PFSK-1 (cell line): Measurements from ENCODE around the gene ANKRD52.

Source experiments
- POLR2AphosphoS5 ChIP-seq: IDR thresholded peaks from 2 replicates; pipeline ENCODE4 v1.6.1; 2012; ENCODE audit warnings: low read depth, mild to moderate bottlenecking, control low read depth, low read length, moderate library complexity
- SIN3A ChIP-seq: IDR thresholded peaks from 2 replicates; pipeline ENCODE4 v1.6.1; 2012; ENCODE audit warnings: mild to moderate bottlenecking, low read length, moderate library complexity, borderline replicate concordance; ENCODE audit not compliant: insufficient read depth
- TAF1 ChIP-seq: IDR thresholded peaks from 2 replicates; pipeline ENCODE4 v1.6.1; 2012; ENCODE audit warnings: low read length, control low read depth, borderline replicate concordance; ENCODE audit not compliant: insufficient read depth
- TF ChIP-seq, protein P1 (sequence below), 2 experiments: IDR thresholded peaks; 2 replicates each; pipeline versions ENCODE4 v1.6.1 to v1.8.0; 2011 to 2012; ENCODE audit warnings: low read depth in 2 of 2, low read length in 2 of 2, control low read depth in 1 of 2, inconsistent platforms in 1 of 2, mild to moderate bottlenecking in 1 of 2, moderate library complexity in 1 of 2; ENCODE audit not compliant: insufficient read depth in 1 of 2

DNA sequence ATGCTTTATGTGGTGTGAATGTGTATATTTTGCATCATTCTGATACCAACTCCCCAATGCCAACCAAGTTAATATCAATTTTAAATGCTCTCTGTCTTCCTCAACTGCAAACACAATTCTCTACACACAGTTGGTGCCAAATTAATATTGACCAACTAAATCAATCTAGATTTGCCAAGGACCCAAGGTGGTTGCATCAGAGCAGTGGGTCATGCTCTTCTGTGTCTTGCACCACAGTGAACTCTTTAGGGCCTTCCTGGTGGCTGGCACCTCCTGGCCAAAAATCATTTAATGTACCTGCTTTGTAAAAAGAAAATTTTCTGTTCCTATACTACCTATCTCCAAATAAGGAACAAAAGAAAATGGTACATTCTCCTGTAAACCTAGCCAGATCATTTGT, 22.7 kb upstream of the ANKRD52 start:
- TF ChIP-seq TAF1: no peak
- TF ChIP-seq, protein P1, sequence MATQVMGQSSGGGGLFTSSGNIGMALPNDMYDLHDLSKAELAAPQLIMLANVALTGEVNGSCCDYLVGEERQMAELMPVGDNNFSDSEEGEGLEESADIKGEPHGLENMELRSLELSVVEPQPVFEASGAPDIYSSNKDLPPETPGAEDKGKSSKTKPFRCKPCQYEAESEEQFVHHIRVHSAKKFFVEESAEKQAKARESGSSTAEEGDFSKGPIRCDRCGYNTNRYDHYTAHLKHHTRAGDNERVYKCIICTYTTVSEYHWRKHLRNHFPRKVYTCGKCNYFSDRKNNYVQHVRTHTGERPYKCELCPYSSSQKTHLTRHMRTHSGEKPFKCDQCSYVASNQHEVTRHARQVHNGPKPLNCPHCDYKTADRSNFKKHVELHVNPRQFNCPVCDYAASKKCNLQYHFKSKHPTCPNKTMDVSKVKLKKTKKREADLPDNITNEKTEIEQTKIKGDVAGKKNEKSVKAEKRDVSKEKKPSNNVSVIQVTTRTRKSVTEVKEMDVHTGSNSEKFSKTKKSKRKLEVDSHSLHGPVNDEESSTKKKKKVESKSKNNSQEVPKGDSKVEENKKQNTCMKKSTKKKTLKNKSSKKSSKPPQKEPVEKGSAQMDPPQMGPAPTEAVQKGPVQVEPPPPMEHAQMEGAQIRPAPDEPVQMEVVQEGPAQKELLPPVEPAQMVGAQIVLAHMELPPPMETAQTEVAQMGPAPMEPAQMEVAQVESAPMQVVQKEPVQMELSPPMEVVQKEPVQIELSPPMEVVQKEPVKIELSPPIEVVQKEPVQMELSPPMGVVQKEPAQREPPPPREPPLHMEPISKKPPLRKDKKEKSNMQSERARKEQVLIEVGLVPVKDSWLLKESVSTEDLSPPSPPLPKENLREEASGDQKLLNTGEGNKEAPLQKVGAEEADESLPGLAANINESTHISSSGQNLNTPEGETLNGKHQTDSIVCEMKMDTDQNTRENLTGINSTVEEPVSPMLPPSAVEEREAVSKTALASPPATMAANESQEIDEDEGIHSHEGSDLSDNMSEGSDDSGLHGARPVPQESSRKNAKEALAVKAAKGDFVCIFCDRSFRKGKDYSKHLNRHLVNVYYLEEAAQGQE (IDR thresholded peaks at IDR 0.05; ENCODE audit: insufficient read depth in 1 of 2, low read depth in 2 of 2, low read length in 2 of 2): no peak
- TF ChIP-seq POLR2AphosphoS5: no peak
- TF ChIP-seq SIN3A: no peak
